ENCODE results near the gene FBXO2.

- TF ChIP-seq POLR2A (IDR thresholded peaks at IDR 0.05; ENCODE audit: borderline replicate concordance, extremely low read depth, insufficient read depth, insufficient read length), result no peak
- no peak for TF ChIP-seq CTCF (IDR thresholded peaks at IDR 0.05 in 2 of 3, conservative IDR thresholded peaks at IDR 0.05 in 1 of 3; ENCODE audit: borderline replicate concordance in 1 of 3, insufficient read depth in 1 of 3, low read depth in 2 of 3, low read length in 2 of 3)
- TF ChIP-seq ELF1 (IDR thresholded peaks at IDR 0.05; ENCODE audit: borderline replicate concordance, low read depth), result no peak
- no peak for TF ChIP-seq RAD21 (IDR thresholded peaks at IDR 0.05; ENCODE audit: low read depth)
- no peak for TF ChIP-seq CBX3 (IDR thresholded peaks at IDR 0.05; ENCODE audit: low read depth)
These were observed 5.0 kb downstream of the FBXO2 start for GRCh38 chr1:11649237-11649623.
